Occipital lobe (tissue), 2 donors: Measurements from ENCODE around the gene ATP5IF1. TPM values are rescaled to one million over a fixed set of nuclear protein-coding genes. Genes with fewer than 3 reads are reported as not detected.
A peak's percentile ranks its signal among the peaks of the same experiment; 100 is the strongest.

Experiments used
- DNase-seq: peaks from one replicate; lab custom pipeline; 2025; lab: John Stamatoyannopoulos, UW
- total RNA-seq: library from RNA; depleted of rRNA; stranded (reverse); fragments of >200 nt; gene quantifications from one replicate; pipeline ENCODE4 v1.2.3, GENCODE V29; 2014

ATP5IF1 gene
- 34.5 TPM for total RNA-seq

DNA sequence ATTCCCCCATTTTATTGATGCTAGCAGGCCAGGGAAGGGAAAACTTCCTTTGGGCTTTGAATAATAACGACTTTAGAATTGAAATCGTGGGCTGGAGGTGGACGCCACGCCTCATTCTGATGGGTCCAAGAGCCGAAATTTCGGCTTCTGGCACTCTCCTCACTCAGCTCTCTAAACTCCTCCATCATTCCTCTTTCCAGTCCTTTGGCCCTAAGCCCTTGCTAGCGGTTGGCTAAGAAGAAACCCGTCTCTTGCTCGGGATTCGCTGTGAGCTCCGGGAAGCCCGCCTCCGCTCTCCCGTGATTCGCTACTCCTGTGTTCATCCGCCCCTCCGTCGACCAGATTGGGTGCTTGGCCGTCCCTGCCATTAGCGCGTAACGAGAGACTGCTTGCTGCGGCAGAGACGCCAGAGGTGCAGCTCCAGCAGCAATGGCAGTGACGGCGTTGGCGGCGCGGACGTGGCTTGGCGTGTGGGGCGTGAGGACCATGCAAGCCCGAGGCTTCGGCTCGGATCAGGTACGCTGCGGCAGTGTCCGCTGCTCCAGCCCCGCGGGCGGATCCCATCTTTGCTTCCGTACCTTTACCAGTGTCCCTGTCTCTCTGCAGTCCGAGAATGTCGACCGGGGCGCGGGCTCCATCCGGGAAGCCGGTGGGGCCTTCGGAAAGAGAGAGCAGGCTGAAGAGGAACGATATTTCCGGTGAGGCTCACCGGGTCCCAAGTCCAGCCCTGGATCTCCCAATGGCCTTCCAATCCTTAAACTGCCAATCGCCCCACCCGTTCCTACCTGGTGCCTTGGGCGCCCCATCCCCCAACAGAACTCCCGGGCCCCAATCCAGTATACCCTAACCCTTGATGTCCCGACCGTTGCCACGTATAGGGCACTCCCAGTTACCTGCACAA, at the start of gene ATP5IF1:
Gene ATP5IF1 (plus strand): TSS at position 370 of the 901 bp plus-strand sequence. CDS start 60 bp downstream, at position 430.
- DNase-seq = peak; percentile 99

DNA sequence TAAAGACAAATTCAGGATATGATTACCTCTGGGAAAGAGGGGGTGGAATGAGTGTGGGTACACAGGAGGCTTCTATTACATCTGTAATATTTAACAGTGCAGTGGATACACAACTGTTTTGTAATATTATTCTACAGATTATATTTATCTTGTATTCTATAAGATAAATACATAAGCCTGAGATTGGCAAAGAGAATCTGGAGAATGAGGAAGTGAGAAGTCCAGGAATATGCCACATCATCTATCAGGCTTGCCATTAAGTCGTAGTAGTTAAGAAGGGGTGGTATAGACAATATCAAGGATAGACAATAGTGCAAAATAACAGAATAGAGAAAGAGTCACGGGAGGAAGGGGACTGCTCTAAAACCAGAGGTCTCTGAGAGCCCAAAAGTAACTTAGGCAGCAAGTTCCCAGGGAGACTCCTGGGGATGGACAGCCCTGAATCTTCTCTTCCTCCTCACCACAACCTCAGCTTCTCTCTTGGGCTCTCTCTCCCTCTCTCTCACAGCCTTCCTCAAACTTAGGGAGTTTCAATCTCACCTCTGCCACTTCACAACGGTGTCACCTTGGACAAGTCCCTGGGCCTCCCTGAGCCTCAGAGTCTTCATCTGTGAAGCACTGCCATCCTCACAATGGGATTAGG, 45.5 kb upstream of the ATP5IF1 start:
- no peak for DNase-seq

DNA sequence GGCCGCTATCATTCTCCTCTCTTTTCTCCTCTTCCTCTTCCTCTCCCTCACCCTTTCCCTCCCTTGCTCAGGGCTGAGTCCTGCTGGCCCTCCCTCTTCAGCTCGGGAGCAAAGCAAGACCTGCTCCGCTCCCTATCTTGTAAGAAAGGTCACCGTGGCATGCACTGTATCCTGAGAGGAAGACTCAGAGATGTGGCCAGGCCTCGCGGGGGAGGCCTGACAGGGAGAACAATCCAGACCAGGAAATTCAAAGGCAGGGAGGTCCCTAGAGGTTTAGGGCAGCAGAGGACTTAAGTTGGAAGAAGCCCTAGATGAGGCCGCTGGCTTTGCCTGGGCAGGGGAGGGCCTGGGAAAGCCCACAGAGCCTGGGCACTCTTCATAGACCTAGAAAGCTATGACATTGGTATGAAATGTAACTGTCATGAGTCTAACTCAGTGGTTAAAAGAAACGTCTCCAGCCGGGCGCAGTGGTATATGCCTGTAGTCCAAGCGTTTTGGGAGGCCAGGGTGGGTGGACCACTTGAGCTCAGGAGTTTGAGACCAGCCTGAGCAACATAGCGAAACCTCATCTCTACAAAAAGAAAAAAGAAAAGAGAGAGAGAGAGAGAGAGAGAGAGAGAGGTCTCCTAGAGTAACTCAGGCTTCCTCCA, 44.8 kb upstream of the ATP5IF1 start:
- no peak for DNase-seq

DNA sequence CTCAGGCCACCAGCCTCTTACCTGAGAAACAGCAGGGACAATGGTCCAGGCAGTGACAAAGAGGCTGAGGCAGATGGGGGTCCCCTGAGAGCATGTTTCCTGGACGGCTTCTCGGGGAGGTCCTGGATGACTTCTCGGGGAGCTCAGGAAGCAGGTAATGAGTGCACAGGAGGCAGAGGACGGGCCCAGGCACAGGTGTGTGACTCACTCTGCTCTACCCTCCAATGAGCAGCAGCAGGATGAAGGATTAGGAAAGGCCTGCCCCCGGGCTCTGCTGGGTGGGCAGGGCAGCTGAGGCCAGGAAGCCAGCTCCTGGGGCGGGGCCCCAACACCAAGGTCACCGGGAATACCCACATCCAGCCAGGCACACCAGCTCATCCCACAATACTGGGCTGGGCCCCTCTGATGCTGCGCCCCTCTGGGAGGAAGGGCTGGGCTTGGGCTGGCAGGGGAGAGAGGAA, 42.2 kb upstream of the ATP5IF1 start:
- no peak for DNase-seq

DNA sequence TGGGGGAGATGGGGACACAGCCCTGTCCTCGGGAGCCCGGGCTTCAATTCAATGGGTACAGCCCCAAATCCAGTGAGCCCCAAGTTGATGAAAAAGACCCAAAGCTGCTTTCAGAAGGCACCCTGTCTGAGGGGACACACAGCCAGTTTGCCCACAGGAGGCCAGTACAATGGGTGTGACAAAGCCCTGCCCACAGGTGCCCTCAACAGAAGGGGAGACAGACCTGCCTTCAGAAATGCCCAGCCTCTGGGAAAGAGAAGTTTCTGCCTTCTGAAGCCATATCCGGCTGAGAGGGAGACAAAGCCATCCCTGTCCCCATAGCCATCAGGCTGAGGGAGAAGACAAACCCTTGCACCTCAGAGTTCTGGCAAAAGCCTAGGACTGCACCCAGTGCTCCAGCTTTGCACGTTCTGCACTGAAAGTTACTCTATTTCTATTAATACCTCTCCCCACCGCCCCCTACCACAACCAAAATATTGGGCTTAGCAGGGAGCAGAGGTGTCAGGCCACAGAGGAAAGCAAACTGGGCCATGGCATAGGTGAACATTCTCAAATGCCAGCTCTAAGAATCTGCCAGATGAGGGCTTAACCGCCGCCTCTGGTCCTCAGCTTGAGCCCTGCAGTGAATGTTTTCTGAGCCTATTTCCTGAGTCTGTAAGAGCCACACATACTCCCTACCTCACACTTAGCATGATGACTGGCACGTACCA, 41.4 kb upstream of the ATP5IF1 start:
- no peak for DNase-seq

DNA sequence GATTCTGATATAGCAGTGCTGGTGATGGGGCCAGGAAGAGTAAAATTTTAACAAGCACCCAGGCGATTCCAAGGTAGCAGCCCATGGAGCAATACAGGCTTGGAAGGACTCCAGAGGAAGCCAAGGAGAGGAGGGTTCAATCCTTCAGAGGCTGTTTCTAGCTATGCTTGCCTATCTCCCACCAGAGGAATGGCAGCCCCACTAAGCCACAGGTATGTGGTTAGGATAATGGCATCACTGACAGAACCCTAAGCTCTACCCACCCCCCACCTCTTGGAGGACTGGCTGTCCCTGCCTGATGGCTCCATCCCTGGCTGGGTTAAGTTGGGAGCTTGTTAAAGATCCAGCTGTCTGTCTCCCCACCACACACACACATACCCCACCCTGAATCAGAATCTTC, 40.1 kb upstream of the ATP5IF1 start:
- no peak for DNase-seq

DNA sequence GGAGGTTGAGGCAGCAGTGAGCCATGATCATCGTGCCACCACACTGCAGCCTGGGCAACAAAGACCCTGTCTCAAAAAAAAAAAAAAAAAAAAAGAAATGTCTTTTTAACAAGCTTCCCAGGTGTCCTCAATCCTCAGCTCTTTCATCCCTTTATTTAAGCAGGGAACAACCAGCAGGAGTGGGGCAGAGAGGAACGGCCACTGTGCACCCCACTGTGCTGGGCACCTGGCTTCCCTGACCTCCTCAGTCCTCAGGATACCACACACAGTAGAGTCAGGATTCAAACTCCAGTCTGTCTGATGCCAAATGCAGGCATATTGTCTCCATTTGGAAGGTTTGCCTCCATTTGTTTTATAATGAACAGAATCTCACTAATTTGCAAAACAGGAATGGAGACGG, 39.6 kb upstream of the ATP5IF1 start:
- no peak for DNase-seq

DNA sequence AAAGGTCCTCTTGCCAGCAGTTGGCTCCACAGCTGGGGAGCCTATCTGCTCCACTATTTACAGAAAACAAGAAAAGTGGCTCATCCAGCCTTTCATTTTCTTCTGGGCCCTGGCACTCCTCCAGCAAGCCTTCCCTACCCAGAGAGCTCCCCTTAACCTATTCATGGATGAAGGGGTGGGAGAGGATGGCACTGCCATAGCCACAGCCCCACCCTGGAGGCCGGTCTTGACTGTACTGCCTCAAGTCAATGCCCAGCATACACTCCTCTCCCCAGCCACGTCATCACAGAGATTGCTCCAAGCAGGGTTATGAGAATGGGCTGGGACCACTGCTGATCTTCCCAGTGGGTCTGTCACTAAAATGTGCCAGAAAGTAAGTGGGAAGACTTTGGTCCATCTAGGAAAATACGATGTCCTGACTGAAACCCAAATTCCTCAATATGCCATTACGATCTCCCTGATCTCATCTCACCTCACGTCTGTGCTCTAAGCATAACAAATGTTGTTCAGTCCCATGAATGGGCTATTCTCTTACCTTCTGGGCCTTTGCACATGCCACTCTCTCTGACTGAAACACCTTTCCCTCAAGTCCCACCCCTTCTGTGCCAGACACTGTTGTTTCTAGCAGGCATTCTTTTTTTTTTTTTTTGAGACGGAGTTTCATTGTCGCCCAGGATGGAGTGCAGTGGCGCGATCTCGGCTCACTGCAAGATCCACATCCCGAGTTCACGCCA, 38.1 kb upstream of the ATP5IF1 start:
- no peak for DNase-seq

DNA sequence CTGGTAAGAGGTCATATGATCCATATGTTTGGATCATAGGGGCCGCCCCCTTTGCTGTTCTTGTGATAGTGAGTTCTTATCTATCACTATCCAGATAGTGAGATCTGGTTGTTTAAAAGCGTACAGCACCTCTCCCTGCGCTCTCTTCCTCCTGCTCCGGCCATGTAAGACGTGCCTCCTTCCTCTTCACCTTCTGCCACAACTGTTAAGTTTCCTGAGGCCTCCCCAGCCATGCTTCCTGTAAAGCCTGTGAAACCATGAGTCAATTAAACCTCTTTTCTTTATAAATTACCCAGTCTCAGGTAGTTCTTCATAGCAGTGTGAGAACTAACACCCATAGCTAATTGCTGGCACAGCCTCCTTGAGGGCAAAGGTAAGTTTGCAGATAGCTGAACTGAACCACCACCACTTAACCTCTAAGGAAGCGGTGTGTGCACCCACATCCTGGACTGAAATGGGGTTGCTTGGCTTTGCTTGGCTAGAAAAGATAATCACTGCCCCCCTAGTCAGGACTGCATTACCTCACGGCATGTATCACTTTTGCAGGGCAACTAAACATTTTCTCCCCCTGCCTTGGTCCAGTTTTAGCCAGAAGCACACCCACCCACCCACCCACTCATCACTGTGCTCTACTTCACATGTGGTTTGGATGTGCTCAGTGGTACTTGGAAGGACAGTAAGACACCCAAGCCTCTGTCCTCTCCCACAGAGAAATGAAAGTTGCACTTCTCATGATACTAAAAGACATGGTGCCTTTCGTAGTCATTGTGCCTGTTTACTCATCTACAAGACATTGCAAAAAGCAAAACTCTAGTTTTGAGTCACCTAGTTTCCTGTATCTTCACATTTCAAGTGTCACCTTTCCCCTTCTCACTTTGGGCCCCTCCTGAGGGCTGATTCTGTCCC, 36.3 kb upstream of the ATP5IF1 start:
- DNase-seq = no peak

DNA sequence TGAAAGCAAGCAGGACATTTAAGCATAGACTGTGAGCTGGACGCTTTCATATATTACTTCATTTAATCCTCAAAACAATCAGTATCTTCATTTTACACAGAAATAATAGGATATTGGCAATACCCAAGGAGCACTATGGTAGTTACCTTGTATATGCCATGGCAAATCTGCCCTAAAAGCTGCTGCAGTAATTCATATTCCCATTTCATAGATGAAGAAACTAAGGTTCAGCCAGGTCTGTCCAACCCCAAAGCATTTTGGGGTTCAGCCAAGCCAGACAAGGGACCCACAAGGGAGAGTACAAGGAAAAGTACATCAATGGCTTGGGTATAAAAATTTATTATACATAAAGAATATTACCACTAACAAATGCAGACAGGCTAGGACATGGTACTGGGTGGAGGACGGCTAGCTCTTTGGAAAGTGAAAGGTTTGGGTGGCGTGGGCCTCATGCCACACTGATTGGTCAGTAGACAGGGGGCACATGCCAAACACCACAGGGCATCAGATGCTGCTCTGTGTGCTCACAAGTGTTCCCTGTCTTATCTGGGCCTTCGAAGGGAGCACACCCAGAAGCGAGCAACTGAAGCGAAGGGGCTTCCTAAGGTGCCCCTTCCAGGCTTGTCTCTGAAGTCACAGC, 35.6 kb upstream of the ATP5IF1 start:
- no peak for DNase-seq

DNA sequence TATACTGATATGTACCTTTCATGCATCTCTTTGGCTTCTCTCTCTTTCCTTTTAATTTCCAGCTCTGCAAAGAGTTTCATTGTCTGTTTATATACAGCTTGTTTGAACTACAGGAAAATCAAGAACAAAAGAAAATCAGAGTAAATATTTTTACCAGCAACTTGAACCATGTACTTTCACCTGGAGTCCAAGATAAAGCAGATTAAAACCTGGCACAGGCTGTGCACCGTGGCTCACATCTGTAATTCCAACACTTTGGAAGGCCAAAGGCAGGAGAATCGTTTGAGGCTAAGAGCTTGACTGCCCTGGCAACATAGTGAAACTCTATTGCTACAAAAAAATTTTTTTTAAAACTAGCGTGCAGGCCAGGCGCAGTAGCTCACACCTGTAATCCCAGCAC, 30.7 kb upstream of the ATP5IF1 start:
- DNase-seq = no peak

DNA sequence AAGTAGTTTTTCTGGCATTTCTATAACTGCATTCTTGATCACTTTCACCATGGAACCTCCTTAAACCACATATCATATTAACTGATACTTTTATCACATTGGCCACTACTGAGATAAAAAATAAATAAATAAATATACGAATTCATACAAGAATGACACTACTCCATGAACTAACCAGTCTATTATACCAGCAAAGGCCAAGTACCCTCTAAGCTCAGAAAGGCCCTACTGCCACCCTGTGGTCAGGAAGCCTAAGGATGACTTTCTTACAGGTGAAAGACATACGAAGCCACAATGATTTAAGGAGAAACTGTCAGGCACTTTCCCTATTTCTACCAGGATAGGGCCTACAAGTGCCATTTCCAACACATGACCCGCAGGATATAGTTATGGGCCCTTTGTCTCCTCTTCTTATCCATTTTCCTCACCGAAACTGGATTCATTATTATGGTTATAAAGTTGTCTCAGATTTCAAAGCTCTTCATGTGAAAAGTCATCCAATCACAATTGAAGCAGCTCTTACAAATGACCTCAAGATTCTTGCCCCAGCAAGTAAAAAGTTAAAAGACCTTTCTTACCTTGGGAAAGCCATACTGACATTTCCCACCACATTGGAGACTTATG, 27.0 kb upstream of the ATP5IF1 start:
- peak; percentile 19 for DNase-seq

DNA sequence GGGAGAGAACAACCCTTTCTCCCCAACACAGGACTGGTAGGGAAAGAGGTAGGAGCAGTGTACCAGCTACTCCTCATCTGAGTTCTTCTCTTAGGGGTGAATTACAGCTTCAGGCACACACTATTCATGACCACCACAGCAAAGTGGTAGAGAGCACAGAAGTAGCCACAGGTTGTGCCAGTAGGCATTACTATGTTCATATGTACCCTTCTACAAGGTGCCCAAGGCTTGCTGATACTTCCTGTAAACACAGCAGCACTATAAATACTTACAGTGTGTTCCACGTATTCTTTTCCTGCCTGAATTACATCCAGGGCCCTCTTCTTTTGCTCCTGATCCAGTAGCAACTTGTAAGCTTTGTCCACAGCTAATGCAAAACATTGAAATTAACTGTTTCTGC, 26.2 kb upstream of the ATP5IF1 start:
- no peak for DNase-seq

DNA sequence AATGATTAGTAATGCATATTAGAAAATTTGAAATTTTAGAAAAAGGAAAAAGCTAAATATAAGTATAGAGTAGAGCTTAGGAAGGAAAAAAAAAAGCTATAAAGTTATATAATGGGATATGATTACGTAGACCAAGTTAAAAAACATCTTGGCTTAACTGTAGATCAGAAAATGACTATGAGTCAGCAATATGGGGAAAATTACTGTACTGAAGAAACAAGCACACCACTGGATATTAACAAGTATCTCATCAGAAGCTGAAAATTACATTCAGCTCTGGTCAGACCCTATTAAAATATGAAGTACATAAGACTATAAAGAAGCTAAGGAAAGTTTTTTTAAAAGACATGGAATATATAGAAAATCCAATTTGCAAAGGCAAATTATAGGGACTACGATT, 22.6 kb upstream of the ATP5IF1 start:
- DNase-seq = no peak

DNA sequence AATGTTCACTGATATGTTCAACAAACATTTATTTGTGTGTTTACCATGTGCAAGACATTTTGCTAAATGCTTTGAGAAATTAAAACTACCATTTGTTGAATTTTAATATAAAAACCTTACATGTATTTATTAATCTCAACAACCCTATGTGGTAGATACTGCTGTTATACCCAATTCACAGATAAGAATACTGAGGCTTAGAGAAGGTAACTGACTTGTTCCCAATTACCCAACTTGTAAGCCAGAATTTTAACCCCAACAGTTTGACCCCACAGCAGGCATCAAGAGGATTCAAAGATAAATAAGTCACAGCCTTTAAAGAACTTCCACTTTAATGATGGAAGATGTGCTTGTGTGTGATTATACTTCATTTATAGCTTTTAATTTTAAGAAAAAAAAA, 6.8 kb upstream of the ATP5IF1 start:
- no peak for DNase-seq

DNA sequence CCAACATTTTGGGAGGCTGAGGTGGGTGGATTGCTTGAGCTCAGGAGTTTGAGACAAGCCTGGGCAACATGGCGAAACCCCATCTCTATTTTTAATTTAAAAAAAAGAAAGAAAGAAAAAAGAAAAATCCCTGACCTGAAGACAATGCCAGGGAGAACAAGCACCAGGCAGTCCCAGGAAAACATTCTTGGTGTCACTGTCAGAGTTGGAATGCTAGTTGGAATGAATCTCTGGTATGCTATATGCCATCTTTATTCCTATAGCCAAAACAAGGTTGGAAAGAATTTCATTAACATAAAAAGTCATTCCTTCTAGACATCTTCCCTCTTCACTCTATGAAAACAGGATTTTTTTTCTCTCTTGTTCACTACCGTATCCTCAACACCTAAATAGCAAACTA, 5.9 kb upstream of the ATP5IF1 start:
- no peak for DNase-seq

DNA sequence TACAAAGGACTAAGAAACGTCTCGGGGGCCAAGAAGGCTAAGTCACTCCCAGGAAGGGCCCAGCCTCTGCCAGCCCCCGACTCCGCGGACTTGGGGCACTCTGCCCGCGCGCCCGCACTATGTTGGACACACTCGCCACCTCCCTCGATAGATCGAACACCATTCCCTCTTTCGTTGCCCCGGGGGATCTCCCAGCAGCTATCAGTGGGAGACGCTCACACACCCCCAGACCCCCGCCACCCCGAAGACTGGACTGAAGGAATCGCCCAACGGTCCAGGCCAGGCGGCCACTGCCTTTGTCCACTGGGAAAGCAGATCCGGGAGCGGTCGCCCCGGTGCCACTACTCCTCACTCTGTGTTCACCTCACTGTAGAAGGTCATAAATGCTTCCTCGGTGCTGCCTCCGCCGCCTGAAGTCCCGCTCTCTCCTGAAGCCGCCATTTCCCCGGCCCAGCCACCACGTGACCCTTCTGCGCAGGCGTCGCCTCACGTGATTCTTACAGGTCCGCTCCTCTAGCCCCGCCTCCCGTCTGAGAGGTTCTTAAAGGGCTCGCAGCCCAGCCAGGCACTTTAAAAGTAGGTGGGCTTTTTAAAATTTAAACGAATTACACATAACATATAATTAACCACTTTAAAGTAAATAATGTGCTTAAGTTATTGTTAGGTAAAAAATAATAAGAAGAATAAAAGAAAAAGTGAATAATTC, 3.2 kb upstream of the ATP5IF1 start, which contains the start of gene DNAJC8:
Gene DNAJC8 (minus strand): TSS at position 472 of the 706 bp plus-strand sequence. CDS start 31 bp downstream, at position 441.
- DNase-seq = peak; percentile 87

DNA sequence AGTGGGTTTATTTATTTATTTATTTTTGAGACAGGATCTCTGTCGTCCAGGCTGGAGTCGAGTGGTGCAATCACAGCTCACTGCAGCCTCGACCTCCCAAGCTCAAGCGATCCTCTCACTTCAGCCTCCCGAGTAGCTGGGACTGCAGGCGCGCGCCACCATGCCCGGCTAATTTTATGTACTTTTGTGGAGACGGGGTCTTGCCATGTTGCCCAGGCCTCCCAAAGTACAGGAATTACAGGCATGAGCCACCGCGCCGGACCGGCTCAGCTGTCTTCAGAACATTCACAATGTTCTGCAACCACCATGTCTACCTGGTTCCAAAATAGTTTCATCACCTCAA, 2.7 kb upstream of the ATP5IF1 start:
- no peak for DNase-seq
